HG03097 (cell line): Measurements from ENCODE around the gene PADI4.
"Not testable (repeated sequence)": the region's sequence is repeated elsewhere in the genome, so short reads cannot be mapped to it uniquely, and the experiment has no call there.

Experiments used
- ATAC-seq: cut with Tn5 transposase; IDR thresholded peaks from one replicate; pipeline ENCODE4 v1.9.1; 2021; ENCODE audit not compliant: unreplicated experiment, low FRiP score

Gene PADI4

DNA sequence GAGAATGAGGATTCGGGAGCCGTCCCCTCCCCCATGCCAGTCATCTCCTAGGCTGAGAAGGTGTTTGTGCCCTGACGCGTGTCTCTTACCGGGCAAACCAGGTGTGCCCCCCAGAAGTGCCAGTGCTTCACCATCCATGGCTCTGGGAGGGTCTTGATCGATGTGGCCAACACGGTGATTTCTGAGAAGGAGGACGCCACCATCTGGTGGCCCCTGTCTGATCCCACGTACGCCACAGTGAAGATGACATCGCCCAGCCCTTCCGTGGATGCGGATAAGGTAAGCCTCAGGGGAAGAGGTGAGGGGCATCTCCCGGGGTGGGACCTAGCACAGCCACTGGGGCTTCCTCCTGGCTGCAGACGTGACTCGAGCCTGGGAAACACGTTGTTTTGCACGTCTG, 65.0 kb downstream of the PADI4 start:
- ATAC-seq: no peak

DNA sequence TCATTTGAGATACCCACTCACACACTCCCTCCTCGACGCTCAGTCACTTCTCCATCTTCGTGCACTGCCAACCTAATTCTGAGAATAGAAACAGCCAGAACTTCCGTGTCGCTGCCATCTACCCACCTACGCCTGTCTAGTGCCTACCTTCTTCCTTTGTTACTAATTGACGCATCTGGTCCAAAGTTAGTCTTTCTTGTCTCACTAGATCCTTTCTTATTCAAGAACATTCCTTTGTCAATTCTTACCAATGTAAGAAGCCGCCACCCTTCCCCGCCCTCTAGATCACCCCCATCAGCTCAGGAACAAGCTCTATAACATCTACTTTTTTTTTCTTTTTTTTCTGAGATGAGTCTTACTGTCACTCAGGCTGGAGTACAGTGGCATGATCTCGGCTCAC, 67.7 kb downstream of the PADI4 start:
- ATAC-seq: no peak

DNA sequence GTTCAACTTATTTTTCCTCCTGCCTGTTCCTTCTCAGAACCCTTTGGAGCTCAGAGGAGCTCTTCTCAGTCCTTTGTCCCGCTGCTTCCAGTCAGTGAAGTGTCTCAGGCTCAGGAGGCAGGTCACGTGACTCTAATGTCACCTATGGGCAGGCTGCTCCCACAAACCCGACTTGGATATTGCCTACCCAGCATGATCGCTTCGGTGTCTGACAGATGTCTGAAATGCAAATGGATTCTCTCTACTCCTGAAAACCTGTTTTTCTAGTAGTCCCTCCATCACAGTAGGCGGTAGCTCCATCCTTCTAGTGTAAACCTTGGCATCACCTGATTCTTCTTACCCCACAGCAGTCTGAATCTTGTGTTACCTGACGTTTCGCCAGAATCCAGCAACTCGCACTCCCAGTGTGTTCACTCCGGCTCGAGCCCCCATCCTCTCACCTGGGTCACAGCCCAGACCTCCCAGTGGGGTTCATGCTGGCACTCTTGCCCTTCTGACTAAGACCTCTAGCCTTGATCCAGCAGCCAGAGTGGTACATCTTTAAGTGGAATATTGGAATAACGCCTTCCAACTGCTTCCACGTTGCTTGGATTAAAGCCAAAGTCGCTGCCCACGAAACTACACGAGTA, 69.4 kb downstream of the PADI4 start:
- ATAC-seq: no peak

DNA sequence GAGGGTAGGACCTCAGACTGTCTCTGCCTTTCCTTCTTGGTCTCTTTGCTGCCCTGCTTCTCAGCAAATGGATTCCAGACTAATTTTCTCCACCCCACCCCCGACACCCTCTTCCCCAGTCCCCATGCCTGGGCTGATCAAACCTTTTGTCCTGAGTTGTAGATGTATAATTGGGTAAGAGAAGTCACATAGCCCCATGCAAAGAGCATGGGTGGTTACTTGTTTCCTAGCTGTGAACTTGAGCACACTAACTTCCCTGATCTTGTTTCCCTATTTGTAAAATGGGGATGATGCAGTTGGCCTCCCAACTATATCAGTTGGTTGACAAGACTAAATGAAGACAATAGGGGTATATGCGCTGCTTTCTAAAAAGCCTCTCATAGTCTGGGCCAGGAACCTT, 73.2 kb downstream of the PADI4 start:
- no peak for ATAC-seq

DNA sequence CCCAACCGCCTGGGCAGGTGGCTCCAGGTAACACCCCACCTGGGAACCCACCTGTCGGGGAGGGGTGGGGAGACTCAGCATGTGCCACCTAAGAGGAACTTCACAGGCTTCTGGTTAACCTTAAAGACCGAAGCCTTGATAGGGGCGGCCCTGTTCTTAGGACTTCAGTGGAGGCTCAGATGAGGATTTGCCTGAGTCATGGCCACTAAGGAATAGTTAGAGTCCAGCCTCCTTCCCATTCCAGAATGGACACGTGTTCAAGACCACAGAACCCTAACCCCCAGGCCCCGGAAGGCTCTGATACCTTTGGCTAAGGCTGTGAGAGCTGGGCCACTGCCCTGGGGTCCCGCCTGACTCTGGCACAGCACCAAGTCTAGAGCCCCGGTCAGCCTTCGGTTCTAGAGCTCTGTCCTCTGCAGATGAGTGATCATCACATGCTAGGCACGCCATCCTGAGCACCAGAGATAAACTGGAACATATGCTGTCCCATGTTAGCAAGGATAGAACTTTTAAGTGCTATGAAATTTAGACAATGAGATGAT, 84.3 kb downstream of the PADI4 start:
- no peak for ATAC-seq

DNA sequence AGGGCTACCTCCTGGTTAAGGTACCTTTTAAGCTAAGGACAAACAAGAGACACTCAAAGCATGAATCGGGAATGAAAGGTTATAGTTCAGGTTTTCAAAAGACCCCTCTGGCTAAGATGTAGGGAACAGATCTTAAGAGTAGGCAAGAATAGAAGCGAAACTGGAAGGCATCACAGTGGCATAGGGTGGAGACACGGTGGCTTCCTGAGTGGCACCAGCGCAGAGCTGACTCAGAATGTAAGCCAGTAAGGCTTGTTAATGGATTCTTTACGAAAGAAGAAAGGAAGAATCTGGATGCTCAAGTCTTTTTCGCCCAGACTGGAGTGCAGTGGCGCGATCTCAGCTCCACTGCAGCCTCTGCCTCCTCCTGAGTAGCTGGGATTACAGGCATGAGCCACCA, 85.2 kb downstream of the PADI4 start:
- ATAC-seq: no peak

DNA sequence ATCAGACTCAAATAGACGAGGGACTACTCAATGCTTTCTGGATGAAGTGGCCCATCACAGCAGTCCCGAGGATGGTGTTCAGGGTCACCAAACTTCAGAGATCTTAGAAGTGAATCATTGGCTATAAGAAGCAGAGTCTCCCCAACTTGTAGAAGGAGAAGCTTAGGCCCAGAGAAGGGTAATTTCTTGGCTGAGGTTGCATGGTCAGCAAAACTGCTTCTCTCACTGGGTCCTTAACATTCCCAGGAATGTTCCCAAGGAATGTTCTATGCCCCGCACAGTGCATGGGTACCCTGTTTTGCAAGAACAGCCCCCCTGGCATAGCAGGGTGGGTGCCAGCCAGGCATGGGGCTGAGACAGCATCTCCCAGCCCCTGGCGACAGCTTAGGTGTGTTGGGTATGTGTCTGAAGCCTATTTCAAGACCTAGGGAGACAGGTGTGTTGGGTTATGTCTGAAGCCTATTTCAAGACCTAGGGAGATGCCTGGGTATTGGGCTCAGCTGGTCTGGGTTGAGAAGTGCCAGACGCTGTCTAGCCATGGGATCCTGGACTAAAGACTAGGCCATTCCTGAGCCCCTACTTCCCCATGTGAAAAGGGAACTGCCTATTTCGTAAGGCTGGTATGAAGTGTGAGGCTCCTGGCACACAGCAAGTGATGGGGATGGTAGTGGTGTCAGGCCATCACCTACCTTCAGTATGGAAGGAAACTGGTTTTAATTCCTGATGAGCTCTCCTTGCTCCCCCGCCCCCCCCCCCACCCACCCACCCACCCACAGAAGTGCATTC, 90.1 kb downstream of the PADI4 start:
- ATAC-seq: no peak

DNA sequence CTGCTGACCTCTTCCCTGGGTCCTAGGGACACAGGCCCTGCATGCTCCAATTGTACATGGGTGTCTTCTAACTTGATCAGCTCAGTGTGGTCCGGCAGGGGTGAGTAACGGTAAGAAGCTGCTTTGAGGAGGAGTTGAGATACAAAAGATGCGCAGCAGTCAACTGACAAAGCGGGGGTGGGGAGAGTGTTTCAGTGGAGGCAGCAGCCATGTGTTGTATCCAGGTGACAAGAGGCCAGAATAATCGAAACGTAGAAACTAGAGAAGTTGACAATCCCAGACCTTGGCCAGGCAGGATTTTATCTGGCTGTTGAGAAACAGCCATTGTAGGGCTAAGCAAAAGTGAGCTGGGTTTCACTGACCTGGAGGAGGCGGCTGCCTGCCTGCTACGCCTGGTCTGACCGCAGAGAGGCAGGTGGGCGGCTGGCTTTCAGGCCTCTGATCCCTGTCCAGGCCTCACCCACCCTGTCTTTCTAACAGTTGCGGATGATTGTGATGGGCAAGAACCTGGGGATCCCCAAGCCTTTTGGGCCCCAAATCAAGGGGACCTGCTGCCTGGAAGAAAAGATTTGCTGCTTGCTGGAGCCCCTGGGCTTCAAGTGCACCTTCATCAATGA, 92.8 kb downstream of the PADI4 start:
- ATAC-seq: no peak

DNA sequence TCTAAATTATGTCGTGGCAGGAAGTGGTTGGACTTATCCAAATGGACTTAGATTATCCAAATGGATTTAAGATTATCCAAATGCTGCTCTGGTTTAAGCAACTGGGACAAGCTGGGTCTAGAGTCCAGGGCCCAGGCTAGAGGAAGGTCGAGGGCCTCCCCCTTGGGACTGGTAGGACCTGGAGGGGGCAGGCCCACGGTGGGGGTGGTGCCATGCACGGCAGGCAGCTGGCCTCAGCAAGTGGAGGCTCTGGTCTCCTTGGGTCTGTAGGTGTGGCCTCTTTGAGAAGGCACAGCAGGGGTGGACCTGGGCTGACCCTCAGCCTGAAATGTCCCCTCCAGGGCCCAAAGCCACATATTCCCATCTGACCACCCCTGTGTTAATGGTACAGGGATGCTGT, 93.8 kb downstream of the PADI4 start:
- no peak for ATAC-seq

DNA sequence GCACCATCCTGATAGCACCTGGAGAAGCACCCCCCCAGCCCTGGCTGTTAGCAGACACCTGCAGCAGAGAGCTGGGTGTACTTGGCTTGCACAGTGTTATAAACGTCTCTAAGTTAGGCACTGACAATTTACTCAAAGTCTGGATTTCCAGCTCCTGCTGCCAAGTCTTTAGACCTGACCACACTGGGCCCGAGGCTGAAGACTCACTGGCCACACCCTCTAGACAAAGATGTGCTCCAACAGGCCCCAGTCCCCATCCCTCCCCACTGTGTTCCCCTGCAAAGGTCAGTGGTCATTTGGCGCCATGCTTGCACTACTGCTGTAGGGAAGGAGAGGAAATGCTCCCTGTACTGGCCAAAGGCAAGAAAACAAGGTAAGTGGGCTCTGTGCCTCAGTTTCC, 95.1 kb downstream of the PADI4 start:
- no peak for ATAC-seq

DNA sequence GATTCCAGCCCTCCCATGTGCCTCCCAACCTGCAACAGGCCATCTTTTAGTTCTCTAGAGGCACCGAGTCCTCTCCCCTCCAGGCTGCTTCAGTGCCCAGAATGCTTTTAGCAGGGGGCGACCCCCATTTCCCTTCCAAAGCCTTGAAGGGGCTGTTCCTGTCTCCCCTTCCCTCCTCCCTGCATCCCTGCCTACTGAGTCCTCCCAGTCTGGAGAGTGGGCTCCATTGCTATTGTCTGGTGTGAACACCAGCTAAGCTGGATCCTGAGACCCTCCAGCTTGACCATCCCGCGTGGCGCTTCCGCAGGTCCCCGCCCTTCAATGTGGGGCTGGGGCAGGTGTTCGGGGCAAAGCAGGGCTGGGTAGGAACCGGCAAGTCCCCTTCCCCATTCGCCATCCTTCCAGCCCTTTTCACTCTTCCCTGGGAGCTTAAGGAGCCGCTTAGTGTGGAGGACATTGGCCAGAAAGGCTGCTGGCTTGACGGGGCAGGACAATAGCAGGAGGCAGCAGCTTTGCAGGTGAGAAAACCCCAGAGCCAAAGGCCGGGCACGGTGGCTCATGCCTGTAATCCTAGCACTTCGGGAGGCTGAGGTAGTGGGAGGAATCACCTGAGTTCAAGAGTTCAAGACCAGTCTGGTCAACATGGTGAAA, 96.2 kb downstream of the PADI4 start:
- no peak for ATAC-seq

DNA sequence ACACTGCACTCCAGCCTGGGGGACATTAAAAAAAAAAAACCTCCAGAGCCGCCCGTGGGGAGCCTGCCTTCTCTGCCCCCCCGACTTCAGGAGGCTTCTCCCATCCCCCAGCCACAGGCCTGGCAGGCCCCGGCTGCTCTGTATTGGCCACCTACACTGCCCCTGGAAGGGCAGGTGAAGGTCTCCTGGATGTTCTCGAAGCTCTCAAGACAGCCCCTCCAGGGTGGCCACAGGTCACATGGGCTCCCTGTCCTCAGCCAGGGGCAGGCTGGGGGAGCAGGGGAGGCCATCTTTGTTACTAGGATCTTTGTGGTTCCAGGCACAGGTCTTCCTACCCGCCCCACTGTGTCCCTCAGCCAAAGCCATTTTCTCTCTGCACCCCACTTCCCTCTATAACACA, 96.8 kb downstream of the PADI4 start:
- ATAC-seq: no peak

DNA sequence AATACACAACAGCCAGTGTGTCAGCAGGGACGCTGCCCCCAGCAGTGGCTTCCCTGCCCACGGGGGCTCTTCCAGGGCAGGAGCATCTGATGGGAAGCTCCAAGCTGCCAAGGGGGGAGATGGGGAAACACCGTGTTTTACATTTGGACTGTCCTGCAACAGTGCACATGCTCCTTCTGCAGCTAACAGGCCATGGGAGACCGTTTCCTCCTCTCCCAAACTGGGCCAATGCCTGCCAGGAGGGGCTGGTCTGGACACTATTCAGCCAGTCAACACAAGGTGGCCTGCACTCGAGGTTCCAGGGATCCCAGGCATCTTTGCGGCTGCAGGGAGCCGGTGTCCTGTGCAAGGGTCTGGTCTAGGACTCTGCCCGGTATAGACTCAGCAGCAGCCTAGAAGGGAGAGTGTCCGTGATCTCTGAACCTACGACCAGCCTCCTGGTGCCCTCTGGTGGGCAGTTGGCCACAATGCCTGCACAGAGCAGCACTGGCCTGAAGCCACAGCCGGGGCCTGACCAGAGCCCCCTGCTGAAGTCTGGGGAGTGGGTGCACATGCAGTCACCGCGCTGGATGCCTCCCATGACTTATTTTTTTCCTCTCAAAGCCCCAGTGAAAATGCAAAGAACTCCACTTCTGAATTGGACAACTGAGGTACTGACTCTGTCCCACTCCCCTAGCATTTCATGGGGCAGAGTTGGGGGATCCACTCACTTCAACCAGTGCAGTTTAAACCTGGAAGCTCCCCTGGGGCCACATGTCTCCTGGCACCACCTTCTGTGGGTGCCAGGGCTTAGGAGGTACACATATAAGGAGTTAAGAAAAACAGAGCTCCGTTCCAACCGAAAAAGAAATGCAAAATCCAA, 98.1 kb downstream of the PADI4 start:
- ATAC-seq: no peak

DNA sequence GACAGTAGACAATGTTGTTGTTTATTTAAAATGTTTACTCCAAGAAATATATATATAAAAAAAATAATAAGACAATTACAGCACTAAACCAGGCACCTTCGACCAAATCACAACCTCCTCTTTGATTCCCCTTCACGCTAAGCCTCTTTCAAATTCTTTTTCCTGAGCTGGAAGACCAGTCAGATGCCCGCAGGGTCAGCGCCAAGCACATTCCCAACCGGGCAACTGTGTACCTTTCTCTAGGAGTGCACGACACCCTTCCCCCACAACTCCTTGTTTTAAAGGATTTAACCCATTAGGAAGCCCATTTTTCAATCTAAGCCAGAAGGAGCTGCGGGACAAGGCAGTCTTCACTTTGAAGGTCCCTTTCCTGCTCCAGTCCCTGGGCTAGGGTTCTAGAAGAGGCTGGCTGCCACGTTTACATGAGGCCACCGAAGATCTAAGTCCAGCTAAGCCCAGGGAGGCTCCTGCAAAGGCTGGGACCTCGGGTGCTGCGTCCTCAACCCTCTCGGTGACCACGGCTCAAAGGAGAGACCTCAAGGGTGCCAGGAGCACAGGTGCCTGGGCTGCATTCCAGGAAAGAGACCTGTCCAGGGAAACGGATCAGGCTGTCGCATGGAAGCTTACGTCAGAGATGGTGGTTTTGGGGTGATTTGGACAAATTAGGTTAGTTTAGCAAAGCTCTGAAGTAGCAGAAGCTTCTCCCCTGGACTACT, 98.9 kb downstream of the PADI4 start:
- ATAC-seq: not testable (repeated sequence)

DNA sequence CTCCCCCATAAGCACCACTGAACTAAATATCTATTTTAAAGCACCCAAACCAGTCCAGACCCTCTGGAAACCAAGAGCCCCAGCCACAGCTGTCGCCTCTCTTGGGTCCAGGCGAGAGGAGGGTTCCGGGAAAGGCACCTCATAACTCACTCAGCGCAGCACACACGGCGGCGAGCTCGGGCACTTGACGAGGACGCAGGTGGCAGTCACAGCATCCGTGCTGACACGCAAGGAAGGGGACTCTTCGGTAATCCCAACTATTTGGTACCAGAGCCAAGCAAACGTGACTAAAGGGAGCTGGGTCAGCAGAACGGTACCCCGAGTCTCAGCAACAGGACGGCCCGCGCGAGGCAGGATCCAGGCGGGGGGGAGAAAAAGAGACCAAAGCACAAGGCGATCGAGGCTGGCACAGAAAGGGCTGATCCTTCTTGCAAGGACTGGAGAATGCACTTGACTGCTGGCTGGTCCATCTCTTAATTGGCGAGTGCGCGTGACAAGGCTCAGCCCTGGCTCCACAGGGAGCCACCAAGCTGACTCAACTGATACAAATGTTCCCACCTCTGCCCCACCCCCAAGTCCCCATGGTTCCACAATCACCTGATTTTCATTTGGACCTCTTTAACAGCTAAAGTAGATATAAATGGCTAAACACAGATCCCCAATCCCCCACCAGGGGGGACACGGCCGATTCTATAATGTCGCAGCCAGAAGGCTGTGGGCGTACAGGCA, 100.0 kb downstream of the PADI4 start:
- not testable (repeated sequence) for ATAC-seq

DNA sequence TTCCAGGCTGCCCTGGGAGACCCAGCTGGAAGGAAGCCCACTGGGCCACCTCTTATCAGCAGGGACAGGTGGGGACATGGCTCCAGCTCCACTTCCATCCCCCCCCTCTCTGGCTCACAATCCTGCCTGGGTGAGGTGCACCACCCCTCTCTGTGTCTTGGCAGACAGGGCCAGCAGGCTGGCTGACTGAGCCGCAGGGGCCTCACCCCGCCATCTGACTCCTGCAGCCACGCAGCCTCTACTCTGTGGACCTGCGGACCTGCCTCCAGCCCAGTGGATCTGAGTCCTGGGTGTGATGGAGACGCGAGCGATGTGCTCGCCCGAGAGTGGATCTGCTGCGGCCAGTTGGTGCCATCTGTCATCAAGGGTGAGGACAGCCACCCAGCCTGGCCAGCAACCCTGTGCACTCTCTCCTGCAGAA, 101.4 kb downstream of the PADI4 start:
- ATAC-seq: no peak

DNA sequence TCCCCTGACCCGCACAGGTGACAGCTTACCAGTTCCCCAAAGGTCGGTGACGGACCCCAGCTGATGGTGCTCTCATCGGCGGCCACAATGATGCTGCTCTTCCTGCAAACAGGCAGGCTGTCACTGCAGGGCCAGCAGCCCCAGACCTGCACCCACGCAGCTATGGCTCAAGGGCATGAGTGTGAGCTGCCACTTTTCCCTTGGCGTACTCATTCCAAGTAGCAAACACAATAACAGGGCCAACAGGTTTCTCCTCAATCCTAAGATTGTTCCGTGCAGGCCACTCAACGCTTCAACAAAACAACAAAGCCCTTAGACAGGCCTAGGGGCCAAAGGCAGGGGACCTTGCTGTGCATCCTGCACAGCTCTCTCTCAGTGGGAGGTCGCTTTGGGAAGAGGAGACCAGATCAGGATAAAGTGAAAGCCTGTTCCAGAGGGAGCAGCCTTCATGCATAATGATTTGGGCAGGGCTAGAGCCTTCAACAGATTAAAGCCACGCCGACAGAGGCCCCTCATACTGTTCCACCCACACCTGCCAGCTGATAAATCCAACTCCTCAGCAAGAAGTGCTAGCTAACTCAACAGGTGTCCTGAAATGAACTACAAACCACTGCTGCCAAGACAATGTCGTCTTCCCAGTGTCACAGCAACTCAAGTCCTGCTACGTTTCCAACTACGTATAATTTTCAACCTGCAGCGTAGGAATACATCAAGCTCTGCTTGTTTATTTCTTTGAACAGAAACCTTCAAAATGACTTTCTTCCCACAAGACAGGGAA, 104.3 kb downstream of the PADI4 start:
- ATAC-seq: no peak
